Measurements from ENCODE around the gene CCL2.
"Not testable (repeated sequence)": the region's sequence is repeated elsewhere in the genome, so short reads cannot be mapped to it uniquely, and the experiment has no call there.

CCL2 gene

GRCh38 chr17:34254651-34255380 is at the start of gene CCL2:
Gene CCL2 (plus strand): TSS chr17:34255285. CDS start chr17:34255350, 65 bp downstream.
- DNase-seq (ENCODE audit: low read depth in 2 of 2): no peak

GRCh38 chr17:34205401-34205800 is 49.7 kb upstream of the CCL2 start:
- no peak for DNase-seq (ENCODE audit: low read depth in 2 of 2)

- no peak for DNase-seq (ENCODE audit: low read depth in 2 of 2)
Measured at GRCh38 chr17:34206569-34206968, 48.5 kb upstream of the CCL2 start.

- DNase-seq (ENCODE audit: low read depth in 2 of 2): no peak
Measured at GRCh38 chr17:34207572-34207971, 47.5 kb upstream of the CCL2 start.

- DNase-seq (ENCODE audit: low read depth in 2 of 2): no peak
Measured at GRCh38 chr17:34218748-34219147, 36.3 kb upstream of the CCL2 start.

GRCh38 chr17:34219405-34219804 is 35.7 kb upstream of the CCL2 start:
- DNase-seq (ENCODE audit: low read depth in 2 of 2): no peak

- no peak for DNase-seq (ENCODE audit: low read depth in 2 of 2)
Measured at GRCh38 chr17:34220045-34220751, 34.9 kb upstream of the CCL2 start.

GRCh38 chr17:34220752-34221395 is 34.2 kb upstream of the CCL2 start:
- DNase-seq (ENCODE audit: low read depth in 2 of 2): no peak

- no peak for DNase-seq (ENCODE audit: low read depth in 2 of 2)
Measured at GRCh38 chr17:34221411-34221810, 33.7 kb upstream of the CCL2 start.

GRCh38 chr17:34222722-34223497 is 32.2 kb upstream of the CCL2 start:
- DNase-seq (ENCODE audit: low read depth in 2 of 2): no peak

- no peak for DNase-seq (ENCODE audit: low read depth in 2 of 2)
Measured at GRCh38 chr17:34225046-34225445, 30.0 kb upstream of the CCL2 start.

- no peak for DNase-seq (ENCODE audit: low read depth in 2 of 2)
Measured at GRCh38 chr17:34226011-34226743, 28.9 kb upstream of the CCL2 start.

- DNase-seq (ENCODE audit: low read depth in 2 of 2): no peak
Measured at GRCh38 chr17:34226744-34227034, 28.4 kb upstream of the CCL2 start.

GRCh38 chr17:34227293-34227692 is 27.8 kb upstream of the CCL2 start:
- not testable (repeated sequence) for DNase-seq (ENCODE audit: low read depth in 2 of 2)

GRCh38 chr17:34227707-34228106 is 27.4 kb upstream of the CCL2 start:
- DNase-seq (ENCODE audit: low read depth in 2 of 2): no peak

GRCh38 chr17:34228781-34229180 is 26.3 kb upstream of the CCL2 start:
- DNase-seq (ENCODE audit: low read depth in 2 of 2): no peak

- DNase-seq (ENCODE audit: low read depth in 2 of 2): no peak
Measured at GRCh38 chr17:34230342-34230741, 24.7 kb upstream of the CCL2 start.

- DNase-seq (ENCODE audit: low read depth in 2 of 2): no peak
Measured at GRCh38 chr17:34234616-34235015, 20.5 kb upstream of the CCL2 start.

GRCh38 chr17:34235389-34236028 is 19.6 kb upstream of the CCL2 start:
- no peak for DNase-seq (ENCODE audit: low read depth in 2 of 2)

- no peak for DNase-seq (ENCODE audit: low read depth in 2 of 2)
Measured at GRCh38 chr17:34236281-34236892, 18.7 kb upstream of the CCL2 start.

GRCh38 chr17:34237458-34237857 is 17.6 kb upstream of the CCL2 start:
- DNase-seq (ENCODE audit: low read depth in 2 of 2): no peak

Measured in stimulated activated CD8-positive, alpha-beta memory T cell treated with anti-CD3 and anti-CD28 coated beads, Interleukin-15, amount 100 ng/mL, for 48 hours (primary cell).